CD4-positive, alpha-beta T cell treated with Interleukin-4 for 4 hours (primary cell): ENCODE results near the gene ATP6V0C.

Experiments
- DNase-seq: peaks from one replicate; pipeline ENCODE4 v3.0.0-alpha.2; 2020

The ATP6V0C gene

GRCh38 chr16:2493605-2494004 is 20.1 kb upstream of the ATP6V0C start:
- no peak for DNase-seq

- DNase-seq = no peak
Measured at GRCh38 chr16:2494616-2495015, 19.1 kb upstream of the ATP6V0C start.

DNA sequence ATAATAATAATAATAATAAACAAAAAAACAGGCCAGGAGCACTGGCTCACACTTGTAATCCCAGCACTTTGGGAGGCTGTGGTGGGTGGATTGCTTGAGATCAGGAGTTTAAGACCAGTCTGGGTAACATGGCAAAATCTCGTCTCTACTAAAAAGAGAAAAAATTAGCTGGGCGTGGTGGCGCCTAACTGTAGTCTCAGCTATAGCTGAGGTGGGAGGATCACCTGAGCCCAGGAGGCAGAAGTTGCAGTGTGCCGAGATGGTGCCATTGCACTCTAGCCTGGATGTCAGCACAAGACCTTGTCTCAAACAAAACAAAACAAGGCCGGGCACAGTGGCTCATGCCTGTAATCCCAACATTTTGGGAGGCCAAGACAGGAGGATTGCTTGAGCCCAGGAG is 18.7 kb upstream of the ATP6V0C start:
- no peak for DNase-seq

- no peak for DNase-seq
Measured at GRCh38 chr16:2496223-2497115, 17.3 kb upstream of the ATP6V0C start.

- no peak for DNase-seq
Measured at GRCh38 chr16:2497116-2497630, 16.6 kb upstream of the ATP6V0C start.

- DNase-seq = no peak
Measured at GRCh38 chr16:2497695-2498484, 15.9 kb upstream of the ATP6V0C start.

DNA sequence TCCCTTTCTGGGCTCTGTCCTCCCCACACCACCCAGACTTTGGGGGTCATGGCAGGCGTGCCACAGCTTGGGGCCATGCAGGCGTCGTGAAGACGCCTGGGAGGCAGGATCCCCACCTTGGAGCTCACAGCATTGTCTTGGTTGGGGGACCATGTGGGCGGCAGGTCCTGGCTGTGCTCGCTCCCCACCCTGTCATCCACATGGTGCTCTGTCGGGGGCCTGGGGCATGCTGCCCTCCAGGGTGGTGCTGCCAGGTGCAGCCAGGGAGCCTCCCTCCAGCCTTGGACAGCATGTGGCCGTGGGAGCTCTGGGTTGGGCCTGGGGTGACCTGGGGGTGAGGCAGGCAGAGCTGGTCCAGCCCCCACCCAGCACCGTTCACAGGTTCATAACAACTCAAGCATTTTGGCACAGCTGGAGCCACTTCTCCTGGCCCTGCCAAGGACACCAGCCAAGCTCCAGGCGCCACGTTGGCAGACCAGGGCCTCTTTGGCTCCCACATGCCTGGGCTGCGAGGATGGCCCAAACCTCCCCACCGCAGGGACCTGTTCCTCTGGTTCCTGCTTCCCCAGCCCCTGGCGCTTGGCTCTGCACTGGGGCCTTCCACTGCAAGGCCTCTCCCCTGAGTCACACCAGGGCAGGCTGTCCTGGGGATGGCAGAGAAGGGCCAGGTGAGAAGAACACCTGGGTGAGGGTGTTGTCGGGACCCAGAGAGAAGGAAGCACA is 15.1 kb upstream of the ATP6V0C start:
- DNase-seq = no peak

GRCh38 chr16:2499454-2499853 is 14.3 kb upstream of the ATP6V0C start:
- DNase-seq = no peak

DNA sequence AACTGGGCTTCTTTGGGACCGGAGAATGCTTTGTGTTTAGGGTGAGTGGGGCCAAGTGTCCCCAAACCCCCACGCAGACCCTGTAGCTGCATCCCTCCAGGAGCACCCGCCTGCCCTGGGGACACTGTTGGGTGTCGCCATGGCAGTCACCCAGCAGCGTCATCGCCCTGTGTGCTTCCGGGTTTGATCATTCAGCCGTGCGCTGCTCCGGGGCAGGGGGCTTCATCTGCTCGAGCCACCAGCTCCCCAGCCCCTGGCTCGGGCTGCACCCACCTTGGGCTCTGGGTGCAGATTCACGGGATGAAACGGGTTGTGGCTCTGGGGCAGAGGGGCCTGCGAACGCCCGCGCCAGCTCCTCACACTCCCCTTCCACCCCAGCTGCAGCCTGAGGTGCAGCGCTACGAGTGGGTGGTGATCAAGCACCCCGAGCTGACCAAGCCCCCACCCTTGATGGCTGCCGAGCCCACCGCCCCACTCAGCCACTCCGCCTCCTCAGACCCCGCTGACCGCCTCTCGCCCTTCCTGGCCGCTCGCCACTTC is 13.8 kb upstream of the ATP6V0C start:
- DNase-seq = no peak

DNA sequence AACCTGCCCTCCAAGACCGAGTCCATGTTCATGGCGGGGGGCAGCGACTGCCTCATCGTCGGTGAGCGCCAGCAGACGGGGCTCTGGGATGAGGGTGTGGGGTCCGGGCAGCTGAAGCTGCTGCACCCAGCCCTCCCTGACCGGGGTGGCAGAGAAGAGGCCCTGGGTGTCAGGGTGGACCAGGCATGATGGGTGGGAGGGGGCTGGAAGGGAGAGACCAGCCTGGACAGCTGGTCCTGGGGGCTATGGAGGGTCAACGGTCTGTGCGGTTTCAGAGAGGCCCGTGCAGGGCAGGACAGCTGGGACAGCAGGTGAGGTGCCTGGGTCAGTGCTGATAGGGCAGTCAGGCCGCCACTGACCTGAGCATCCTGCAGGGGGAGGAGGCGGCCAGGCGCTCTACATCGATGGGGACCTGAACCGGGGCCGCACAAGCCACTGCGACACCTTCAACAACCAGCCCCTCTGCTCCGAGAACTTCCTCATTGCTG is 13.3 kb upstream of the ATP6V0C start:
- DNase-seq = no peak

- DNase-seq = peak; percentile 69
Measured at GRCh38 chr16:2500918-2501750, 12.6 kb upstream of the ATP6V0C start.

DNA sequence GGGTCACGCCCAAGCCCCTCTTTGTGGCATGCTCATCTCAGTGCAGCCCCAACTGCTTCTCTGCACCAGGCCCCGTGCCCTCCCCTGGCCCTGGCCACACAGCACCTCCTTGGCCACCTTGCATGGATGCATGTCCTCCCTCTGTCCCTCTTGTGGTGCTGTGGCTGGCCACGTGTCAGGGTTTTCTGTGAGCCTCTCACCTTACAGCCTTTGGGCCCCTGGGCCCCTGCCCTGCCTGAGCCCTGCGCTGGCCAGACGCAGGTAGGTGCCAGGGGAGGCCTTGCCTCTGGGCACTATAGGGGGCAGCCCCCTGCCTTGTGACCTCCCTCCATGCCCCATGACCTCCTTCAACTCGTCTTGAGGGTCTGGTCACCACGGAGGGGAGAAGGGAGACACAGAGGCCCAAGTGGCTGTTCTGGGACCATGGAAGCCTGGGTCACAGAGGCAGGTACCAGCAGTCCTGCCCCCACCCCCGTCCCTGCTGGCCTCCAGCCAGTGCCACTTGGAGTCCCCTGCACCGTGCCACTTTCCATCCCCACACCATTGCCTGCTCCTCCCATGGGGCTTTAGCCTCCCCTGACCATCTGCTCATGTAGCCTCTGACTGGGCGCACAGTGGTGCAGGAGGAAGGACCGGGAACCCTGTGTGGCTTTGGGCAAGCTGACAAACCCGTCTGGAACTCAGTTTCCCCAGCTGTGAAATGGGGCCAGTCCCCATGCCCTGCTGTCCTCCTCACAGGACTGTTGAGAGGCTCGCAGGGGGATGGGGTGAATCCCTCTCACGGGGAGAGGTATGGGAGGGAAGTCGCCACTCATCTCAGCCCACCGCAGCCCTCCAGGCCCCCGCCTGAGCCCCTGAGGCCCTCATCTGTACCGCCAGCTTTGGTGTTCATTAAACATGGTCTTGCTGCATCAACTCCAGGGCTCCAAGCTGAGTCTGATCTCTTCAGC is 11.5 kb upstream of the ATP6V0C start:
- DNase-seq = no peak

DNA sequence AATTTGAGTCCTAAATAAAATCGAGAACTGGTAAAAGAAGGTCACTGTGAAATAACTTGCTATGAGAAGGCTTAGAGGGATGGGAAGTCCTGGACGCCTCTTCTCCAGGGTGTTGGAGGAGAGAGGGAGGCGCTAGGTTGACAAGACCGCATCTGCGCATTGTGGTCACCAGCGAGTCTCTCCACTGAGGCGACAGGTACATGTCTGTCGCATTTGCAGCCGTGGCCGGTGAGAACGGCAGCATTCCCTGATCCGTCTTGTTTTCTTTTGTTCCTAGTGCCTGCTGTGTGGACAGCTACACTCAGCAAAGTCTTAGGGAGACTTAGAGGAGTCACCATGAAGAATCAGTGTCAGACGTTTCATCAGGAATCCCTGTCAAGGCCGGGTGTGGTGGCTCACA is 8.1 kb upstream of the ATP6V0C start:
- no peak for DNase-seq

- DNase-seq = no peak
Measured at GRCh38 chr16:2507052-2507659, 6.6 kb upstream of the ATP6V0C start.

DNA sequence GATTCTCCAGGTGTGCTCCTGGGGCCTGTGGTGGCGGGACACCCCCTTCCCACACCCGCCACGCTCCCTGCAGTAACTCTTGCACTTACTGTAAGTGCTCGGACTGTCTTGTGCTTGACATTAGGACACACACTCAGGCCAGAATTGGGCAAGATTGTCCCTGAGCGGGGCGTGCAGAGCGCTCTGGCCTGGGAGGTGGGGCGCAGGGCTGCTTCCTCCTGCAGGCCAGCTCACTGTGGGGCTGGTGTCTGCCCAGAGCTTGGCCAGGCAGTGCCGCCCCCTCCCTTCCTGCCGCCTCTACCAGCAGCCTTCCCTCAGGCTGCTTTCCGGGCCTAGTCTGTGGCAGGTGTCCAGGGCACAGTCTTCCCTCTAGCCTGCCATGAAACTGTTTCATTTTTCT is 6.1 kb upstream of the ATP6V0C start:
- DNase-seq = no peak

DNA sequence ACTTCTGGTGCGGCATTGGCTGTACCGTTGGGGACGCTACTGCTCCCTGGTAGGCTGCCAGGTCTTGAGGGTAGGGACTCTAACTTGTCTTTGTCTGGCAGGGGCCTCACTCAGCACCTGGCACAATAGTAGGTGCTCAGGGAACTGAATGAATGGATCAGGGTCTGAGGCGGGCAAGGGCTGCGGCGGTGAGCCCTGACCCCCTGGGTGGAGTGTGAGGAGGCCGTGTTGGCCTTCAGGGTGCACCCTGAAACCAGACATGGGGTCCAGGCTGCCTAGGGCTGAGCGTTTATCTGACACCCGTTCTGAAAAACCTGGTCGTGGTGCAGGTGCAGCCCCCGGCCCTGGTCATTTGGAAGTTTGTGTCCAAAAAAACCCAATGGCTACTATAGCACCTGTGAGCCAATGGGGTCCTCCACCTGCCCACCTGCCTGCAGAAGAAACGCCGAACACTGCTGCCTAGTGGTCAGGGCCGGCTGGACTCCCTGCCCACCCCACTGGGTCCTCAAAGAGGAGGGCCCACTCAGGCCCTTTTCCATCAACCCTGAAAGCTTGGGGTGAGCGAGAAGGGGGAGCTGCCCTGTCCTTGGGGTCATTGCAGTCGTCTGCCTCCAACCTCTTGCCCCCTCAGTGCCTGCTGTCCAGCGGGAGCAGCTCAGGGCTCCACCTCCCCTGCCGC is 4.9 kb upstream of the ATP6V0C start:
- no peak for DNase-seq

DNA sequence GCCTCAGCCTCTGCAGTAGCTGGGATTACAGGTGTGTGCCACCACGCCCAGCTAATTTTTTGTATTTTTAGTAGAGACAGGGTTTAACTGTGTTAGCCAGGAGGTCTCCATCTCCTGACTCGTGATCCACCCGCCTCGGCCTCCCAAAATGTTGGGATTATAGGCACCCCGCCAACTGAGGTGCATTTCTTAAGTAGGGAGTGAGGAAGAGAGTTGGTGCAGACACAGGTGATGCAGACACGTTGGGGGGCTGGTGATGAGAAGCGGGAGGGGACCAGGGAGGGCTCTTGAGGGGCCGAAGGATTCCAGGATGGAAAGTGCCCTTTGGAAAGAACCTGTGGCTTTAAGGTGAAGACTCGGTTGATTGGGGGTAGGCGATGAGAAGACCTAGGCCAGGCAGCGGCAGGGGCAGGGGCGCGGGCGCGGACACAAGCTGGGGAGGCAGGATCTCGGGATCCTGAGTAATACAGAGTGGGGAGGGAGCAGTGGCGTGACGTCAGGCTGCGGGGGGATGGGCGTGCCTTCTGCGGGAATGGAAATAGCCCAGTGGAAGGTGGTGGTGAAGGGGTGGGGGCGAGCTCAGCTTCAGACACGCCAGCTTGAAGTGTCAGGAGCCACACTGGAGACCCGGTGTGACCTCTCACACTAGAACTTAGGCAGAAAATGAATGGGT is 2.5 kb upstream of the ATP6V0C start:
- DNase-seq = no peak

DNA sequence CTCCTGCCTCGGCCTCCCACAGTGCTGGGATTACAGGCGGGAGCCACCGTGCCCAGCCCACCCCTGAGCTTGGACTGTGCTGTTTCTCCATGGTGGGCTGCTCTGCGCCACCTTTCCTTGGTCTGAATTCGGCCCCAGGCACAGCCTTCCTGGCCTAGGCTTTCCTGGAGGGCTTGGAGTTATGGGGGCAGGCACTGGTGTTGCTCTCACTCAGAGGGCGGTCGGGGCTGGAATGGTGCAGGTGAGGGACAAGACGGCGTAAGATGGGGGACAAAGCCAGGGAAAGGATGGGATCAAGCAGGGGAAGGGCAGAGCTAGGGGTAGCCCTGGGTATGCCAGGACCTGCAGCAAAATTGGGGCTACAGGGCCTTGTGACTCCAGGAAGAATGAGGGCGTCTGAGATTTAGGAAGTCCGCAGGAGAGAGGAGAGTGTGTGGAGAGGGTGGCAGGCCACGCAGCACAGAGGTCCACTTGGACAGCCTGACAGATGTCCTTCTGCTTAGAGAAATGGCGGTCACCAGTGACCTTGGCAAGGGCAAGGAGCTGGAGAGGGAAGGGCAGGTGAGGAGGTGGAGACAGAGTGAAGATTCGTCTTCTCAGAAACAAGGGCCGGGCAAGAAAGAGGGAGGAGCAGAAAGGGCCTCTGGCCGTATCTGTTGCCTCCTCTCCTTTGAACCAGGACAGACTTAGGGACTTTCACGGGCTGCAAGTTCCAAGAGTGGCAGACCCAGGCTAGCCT is 1.6 kb upstream of the ATP6V0C start:
- DNase-seq = no peak
